ENCODE data around the gene CHST8.

- TF ChIP-seq CEBPB (IDR thresholded peaks at IDR 0.05) (no peak), POLR2A (IDR thresholded peaks at IDR 0.05; ENCODE audit: low read length) (no peak), CTCF (IDR thresholded peaks at IDR 0.05) (no peak), HDAC2 (IDR thresholded peaks at IDR 0.05) (no peak), JUN (IDR thresholded peaks at IDR 0.05) (no peak), CHD2 (IDR thresholded peaks at IDR 0.05; ENCODE audit: low read length, partially characterized antibody) (no peak), EP300 (IDR thresholded peaks at IDR 0.05) (no peak), SMC3 (IDR thresholded peaks at IDR 0.05) (no peak), PBX3 (IDR thresholded peaks at IDR 0.05) (no peak)
Observed at GRCh38 chr19:33718651-33719254, 97.0 kb downstream of the CHST8 start.
